ENCODE data around the gene SNTB2. TPM values are rescaled to one million over a fixed set of nuclear protein-coding genes. Genes with fewer than 3 reads are reported as not detected.

The SNTB2 gene
- total and polyA plus RNA-seq, 4 donors = 2.1 to 7.8 (median 4.1) TPM

GRCh38 chr16:69334696-69335095 is 147.7 kb downstream of the SNTB2 start:
- 96% methylated on average over 9 of the region's 9 CpGs for WGBS
- Histone ChIP-seq H3K27ac (ENCODE audit: low read depth in 1 of 2, low read length in 2 of 2) (no peak overlapping the region), H3K4me1 (ENCODE audit: control insufficient read depth in 4 of 4, insufficient read depth in 4 of 4, low read length in 3 of 4) (peaks cover 10 to 26% (median 18%) of the 10 kb centered on the region in 4 donors), H3K4me3 (ENCODE audit: low read depth in 1 of 3, low read length in 3 of 3) (no peak overlapping the region), H3K36me3 (ENCODE audit: control insufficient read depth in 4 of 4, insufficient read depth in 3 of 4, low read depth in 1 of 4, low read length in 3 of 4) (peaks cover 11 to 38% (median 29%) of the 10 kb centered on the region in 4 donors), H3K9me3 (ENCODE audit: control insufficient read depth in 4 of 4, low read length in 3 of 4) (no peaks in the 10 kb centered on the region), H3K9ac (ENCODE audit: low read depth in 1 of 2, low read length in 2 of 2) (no peak overlapping the region), H3K27me3 (ENCODE audit: control insufficient read depth in 4 of 4, insufficient read depth in 4 of 4, low read length in 3 of 4) (no peaks in the 10 kb centered on the region)
- no peak for TF ChIP-seq SP1 (IDR thresholded peaks at IDR 0.05)
- no peak for TF ChIP-seq HNF4A (conservative IDR thresholded peaks at IDR 0.05)
- TF ChIP-seq ZBTB33 (IDR thresholded peaks at IDR 0.05) = no peak
- DNase-seq (ENCODE audit: low spot score) = no peak

- Histone ChIP-seq H3K36me3 (ENCODE audit: control insufficient read depth in 4 of 4, insufficient read depth in 3 of 4, low read depth in 1 of 4, low read length in 3 of 4) (peaks cover 11 to 45% (median 43%) of the 10 kb centered on the region in 4 donors), H3K4me3 (ENCODE audit: low read depth in 1 of 3, low read length in 3 of 3) (peak overlapping the region; percentile 69 to 94 (median 90)), H3K4me1 (ENCODE audit: control insufficient read depth in 4 of 4, insufficient read depth in 4 of 4, low read length in 3 of 4) (peaks cover 7 to 35% (median 21%) of the 10 kb centered on the region in 4 donors), H3K9ac (ENCODE audit: low read depth in 1 of 2, low read length in 2 of 2) (peak overlapping the region; percentile 85 to 91), H3K27ac (ENCODE audit: low read depth in 1 of 2, low read length in 2 of 2) (peak overlapping the region; percentile 90), H3K27me3 (ENCODE audit: control insufficient read depth in 4 of 4, insufficient read depth in 4 of 4, low read length in 3 of 4) (no peaks in the 10 kb centered on the region), H3K9me3 (ENCODE audit: control insufficient read depth in 4 of 4, low read length in 3 of 4) (no peaks in the 10 kb centered on the region)
- WGBS = 20% methylated on average over 46 of the region's 46 CpGs
- no peak for DNase-seq (ENCODE audit: low spot score)
- TF ChIP-seq TAF1 (conservative IDR thresholded peaks at IDR 0.05) = no peak
- TF ChIP-seq, protein P1, sequence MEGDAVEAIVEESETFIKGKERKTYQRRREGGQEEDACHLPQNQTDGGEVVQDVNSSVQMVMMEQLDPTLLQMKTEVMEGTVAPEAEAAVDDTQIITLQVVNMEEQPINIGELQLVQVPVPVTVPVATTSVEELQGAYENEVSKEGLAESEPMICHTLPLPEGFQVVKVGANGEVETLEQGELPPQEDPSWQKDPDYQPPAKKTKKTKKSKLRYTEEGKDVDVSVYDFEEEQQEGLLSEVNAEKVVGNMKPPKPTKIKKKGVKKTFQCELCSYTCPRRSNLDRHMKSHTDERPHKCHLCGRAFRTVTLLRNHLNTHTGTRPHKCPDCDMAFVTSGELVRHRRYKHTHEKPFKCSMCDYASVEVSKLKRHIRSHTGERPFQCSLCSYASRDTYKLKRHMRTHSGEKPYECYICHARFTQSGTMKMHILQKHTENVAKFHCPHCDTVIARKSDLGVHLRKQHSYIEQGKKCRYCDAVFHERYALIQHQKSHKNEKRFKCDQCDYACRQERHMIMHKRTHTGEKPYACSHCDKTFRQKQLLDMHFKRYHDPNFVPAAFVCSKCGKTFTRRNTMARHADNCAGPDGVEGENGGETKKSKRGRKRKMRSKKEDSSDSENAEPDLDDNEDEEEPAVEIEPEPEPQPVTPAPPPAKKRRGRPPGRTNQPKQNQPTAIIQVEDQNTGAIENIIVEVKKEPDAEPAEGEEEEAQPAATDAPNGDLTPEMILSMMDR (IDR thresholded peaks at IDR 0.05; ENCODE audit: low read depth, low read length, missing input control) = peak; percentile 6
Measured at GRCh38 chr16:69338557-69339288, 151.8 kb downstream of the SNTB2 start.

DNA sequence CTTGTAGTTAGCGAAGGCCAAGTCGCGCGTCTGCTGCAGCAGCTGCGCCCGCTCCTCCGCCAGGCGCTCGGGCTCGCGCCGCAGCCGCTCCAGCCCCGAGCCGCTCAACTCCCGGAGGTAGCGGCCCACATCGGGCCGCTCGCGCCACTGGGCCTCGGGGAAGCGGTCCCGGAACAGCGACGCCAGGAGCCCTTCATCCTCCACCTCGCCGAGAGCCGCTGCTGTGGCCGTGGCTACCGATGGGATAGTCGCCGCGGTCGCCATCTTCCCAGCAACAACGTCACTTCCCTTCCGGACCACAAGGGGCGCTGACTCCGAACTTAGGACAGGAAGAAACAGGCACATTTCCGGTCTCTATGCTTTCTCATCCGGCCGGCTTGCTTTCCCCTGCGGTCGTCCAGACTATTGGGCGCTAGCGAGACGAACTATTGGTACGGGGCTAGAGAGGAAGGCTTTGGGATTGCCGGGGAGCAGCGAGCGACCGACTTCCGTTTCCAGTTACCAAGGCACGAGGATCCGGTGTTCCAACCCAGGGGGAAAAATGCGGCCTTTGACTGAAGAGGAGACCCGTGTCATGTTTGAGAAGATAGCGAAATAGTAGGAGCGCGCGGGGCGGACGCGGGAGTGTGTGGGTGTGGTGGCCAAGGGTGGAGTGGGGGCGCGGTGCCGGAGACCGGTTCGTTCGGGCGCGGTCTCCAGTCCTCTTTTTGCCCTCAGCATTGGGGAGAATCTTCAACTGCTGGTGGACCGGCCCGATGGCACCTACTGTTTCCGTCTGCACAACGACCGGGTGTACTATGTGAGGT is 152.5 kb downstream of the SNTB2 start, which contains the start of the genes COG8 and NIP7:
Gene COG8, minus strand, starts transcription at position 276 of the 806 bp plus-strand sequence. Its CDS starts 12 bp downstream, at position 264.
Gene NIP7, plus strand, starts transcription at position 484 of the 806 bp plus-strand sequence. Its CDS starts 58 bp downstream, at position 542.
- Histone ChIP-seq H3K27ac (ENCODE audit: low read depth in 1 of 2, low read length in 2 of 2) (peak within 1 kb of the TSS; percentile 90), H3K9me3 (ENCODE audit: control insufficient read depth in 4 of 4, low read length in 3 of 4) (no peaks in the 10 kb centered on the region), H3K27me3 (ENCODE audit: control insufficient read depth in 4 of 4, insufficient read depth in 4 of 4, low read length in 3 of 4) (no peaks in the 10 kb centered on the region), H3K9ac (ENCODE audit: low read depth in 1 of 2, low read length in 2 of 2) (peak within 1 kb of the TSS; percentile 85 to 91), H3K4me1 (ENCODE audit: control insufficient read depth in 4 of 4, insufficient read depth in 4 of 4, low read length in 3 of 4) (peaks cover 7 to 35% (median 20%) of the 10 kb centered on the region in 4 donors), H3K36me3 (ENCODE audit: control insufficient read depth in 4 of 4, insufficient read depth in 3 of 4, low read depth in 1 of 4, low read length in 3 of 4) (peaks cover 6 to 42% (median 36%) of the 10 kb centered on the region in 4 donors), H3K4me3 (ENCODE audit: low read depth in 1 of 3, low read length in 3 of 3) (peak within 1 kb of the TSS; percentile 69 to 95 (median 94))
- peak; percentile 94 for DNase-seq (ENCODE audit: low spot score)
- WGBS = under 1% methylated on average over 77 of the region's 77 CpGs
- TF ChIP-seq EGR1 (IDR thresholded peaks at IDR 0.05; ENCODE audit: low read depth in 2 of 2) (peak; percentile 71 to 89), GABPA (IDR thresholded peaks at IDR 0.05 in 1 of 2, conservative IDR thresholded peaks at IDR 0.05 in 1 of 2) (peak; percentile 97 to 99), FOXA2 (IDR thresholded peaks at IDR 0.05) (peak; percentile 67), FOXA1 (IDR thresholded peaks at IDR 0.05) (peak; percentile 65), SP1 (IDR thresholded peaks at IDR 0.05) (peak; percentile 84), RAD21 (IDR thresholded peaks at IDR 0.05) (peak; percentile 75), YY1 (IDR thresholded peaks at IDR 0.05) (peak; percentile 98), HNF4G (IDR thresholded peaks at IDR 0.05) (peak; percentile 31), TAF1 (conservative IDR thresholded peaks at IDR 0.05) (peak; percentile 83), HNF4A (conservative IDR thresholded peaks at IDR 0.05) (peak; percentile 49 to 50)
- TF ChIP-seq, protein P2, sequence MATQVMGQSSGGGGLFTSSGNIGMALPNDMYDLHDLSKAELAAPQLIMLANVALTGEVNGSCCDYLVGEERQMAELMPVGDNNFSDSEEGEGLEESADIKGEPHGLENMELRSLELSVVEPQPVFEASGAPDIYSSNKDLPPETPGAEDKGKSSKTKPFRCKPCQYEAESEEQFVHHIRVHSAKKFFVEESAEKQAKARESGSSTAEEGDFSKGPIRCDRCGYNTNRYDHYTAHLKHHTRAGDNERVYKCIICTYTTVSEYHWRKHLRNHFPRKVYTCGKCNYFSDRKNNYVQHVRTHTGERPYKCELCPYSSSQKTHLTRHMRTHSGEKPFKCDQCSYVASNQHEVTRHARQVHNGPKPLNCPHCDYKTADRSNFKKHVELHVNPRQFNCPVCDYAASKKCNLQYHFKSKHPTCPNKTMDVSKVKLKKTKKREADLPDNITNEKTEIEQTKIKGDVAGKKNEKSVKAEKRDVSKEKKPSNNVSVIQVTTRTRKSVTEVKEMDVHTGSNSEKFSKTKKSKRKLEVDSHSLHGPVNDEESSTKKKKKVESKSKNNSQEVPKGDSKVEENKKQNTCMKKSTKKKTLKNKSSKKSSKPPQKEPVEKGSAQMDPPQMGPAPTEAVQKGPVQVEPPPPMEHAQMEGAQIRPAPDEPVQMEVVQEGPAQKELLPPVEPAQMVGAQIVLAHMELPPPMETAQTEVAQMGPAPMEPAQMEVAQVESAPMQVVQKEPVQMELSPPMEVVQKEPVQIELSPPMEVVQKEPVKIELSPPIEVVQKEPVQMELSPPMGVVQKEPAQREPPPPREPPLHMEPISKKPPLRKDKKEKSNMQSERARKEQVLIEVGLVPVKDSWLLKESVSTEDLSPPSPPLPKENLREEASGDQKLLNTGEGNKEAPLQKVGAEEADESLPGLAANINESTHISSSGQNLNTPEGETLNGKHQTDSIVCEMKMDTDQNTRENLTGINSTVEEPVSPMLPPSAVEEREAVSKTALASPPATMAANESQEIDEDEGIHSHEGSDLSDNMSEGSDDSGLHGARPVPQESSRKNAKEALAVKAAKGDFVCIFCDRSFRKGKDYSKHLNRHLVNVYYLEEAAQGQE (IDR thresholded peaks at IDR 0.05) = peak; percentile 91
- TF ChIP-seq, protein P1 (IDR thresholded peaks at IDR 0.05; ENCODE audit: low read depth, low read length, missing input control) = peak; percentile 92
- TF ChIP-seq, protein P3, sequence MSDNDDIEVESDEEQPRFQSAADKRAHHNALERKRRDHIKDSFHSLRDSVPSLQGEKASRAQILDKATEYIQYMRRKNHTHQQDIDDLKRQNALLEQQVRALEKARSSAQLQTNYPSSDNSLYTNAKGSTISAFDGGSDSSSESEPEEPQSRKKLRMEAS (IDR thresholded peaks at IDR 0.05) = peak; percentile 98

All from liver (tissue), 9 donors.